Pons (tissue), 1 donor: ENCODE results near the gene NUP43.
"Not testable (repeated sequence)": the region's sequence is repeated elsewhere in the genome, so short reads cannot be mapped to it uniquely, and the experiment has no call there.

Source experiments
- DNase-seq: peaks from one replicate; pipeline ENCODE4 v3.0.0-alpha.2; 2016; ENCODE audit warnings: low spot score

NUP43 gene

DNA sequence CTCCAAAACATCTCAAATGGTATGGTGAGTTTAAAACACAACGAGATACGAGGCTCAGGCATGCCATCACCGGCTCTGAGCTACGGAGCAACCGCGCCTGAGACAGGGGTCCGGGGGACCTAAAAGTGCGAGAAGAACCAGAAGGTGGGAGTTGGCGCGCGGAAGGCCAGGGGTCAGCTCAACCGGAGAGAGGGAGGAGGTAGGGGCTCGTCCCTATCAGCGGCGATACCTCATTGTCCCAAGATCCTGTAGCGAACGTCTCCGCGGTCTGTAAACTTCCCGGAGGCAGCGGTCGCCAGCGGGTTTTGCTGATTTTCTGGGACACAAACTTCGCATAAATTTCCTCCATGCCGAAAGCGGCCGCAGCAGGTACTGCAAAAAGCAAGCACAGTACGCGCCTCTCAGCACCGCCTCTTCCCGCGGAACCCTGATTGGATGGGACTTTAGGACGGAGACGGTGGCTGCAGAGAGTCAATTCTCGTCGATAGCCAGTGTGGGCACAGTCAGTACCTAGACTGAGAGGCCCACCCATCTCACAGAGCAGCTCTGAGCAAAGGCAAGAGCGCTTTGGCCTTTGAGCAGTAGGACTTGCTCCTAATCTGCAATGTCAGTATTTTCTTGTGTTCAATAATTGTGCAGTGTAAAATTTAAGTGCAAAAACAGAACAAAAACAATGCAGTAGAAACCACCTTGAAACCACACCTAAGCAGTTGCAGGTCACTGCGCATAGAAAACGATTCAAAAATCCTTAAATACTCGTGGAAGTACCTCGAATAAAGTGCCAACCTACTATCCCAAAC, at the start of gene NUP43:
NUP43 (minus strand) TSS at position 383 of the 800 bp plus-strand sequence; CDS start at position 349, 34 bp downstream.
- peak; percentile 90 for DNase-seq

DNA sequence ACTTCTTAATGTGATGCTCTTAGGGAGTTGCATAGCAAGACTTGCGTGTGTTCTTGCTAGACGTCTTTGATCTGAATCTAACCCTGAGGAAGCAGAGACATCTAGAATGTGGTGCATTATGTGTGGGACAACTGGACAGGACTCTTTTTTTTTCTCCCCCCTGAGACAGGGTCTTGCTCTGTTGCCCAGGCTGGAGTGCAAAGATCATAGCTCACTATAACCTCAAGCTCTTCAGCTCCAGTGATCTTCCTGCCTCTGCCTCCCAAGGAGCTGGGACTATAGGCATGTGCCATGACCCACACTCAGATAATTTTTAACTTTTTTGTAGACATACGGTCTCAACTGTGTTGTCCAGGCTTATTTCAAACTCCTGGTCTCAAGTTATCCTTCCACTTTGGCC, 37.2 kb upstream of the NUP43 start:
- DNase-seq = no peak

DNA sequence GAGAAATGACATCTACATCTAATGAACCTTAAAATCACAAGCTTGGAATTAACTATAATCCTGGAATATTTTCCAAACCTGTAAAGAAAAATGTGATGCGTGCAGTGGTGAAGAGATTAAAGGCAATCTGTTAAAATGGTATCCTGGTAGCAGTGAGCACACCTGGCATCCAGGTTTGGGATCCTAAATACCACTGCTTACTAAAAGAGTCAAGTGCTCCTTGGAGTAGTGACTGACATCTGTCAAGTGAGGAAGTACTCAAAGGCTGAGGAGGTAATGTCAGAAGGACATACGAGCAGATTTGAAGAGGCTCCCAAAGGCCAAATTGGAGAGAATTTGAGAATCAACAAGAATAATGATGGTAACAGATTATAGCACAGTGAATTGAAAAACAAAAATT, 36.0 kb upstream of the NUP43 start:
- DNase-seq = no peak

- DNase-seq = no peak
These were observed 35.4 kb upstream of the NUP43 start for GRCh38 chr6:149781715-149782114.

DNA sequence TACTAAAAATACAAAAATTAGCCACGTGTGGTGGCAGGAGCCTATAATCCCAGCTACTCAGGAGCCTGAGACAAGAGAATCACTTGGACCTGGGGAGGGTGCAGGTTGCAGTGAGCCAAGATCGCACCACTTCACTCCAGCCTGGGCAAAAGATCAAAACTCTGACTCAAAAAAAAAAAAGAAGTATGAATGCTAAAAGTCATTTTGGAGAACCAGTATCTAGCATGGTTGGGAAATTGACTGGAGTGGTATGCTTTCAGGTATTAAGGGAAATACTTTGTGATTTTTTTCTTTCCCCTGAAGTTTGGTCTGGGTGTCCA, 33.3 kb upstream of the NUP43 start:
- DNase-seq = no peak

DNA sequence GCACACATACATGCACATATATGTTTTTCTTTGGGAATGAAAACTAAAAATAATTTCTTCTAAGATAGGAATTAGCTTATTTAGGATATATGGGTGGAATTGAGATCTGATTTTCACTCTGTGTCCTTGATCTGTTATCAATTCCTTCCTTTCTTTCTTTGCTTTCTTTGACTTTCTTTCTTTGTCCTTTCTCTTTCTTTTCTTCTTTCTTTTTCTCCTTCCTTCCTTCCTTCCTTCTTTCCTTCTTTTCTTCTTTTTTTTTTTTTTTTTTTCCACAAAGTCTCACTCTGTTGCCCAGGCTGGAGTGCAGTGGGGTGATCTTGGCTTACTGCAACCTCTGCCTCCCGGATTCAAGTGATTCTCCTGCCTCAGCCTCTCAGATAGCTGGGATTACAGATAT, 31.3 kb upstream of the NUP43 start:
- no peak for DNase-seq

- no peak for DNase-seq
These were observed 25.6 kb upstream of the NUP43 start for GRCh38 chr6:149771925-149772324.

GRCh38 chr6:149771185-149771584, 24.9 kb upstream of the NUP43 start:
- DNase-seq = no peak

- no peak for DNase-seq
These were observed 23.3 kb upstream of the NUP43 start for GRCh38 chr6:149769676-149770075.

DNA sequence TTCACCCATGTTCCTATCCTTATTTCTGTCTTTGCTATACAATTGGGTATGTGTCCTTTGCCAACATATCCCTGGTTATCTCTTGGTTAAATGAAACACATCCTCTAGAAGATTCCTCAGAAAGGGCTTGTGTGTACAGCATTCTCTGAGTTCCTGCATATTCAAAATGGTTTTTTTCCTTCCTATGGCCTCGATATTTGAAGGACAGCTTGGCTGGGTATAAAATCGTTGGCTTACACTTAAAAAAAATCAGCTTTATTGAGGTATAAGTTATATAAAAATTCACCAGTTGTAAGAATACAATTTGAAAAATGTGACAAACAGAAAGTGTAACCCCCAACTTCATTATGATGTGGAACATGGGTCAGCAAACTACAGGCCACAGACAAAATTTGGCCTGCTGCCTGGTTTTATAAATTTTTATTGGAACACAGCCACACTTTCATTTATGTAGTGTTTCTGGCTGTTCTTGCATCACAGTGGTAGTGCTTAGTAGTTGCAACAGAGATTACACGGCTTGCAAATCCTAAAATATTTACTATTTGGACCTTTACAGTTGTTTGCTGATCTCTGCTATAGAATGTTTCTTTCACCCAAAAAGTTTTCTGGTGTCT, 19.9 kb upstream of the NUP43 start:
- DNase-seq = no peak

GRCh38 chr6:149763866-149764265, 17.5 kb upstream of the NUP43 start:
- no peak for DNase-seq

DNA sequence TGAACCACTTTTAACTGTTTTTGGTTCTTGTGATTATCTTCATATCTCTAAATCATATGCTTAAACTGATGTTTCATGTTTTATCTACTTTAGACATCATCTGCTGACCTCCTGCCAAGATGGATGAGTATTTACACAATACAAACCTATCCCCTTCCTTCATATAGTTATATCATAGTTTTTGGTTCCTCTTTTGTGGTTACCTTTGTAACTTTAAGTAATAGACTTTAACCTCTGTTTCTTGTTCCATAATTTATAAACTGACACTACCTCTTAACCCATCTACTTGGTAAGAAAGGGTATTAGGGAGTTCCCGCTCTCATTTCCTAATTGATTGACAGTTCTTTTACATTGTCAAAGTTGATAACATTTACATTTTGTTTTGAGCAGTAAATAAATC, 15.1 kb upstream of the NUP43 start:
- no peak for DNase-seq

DNA sequence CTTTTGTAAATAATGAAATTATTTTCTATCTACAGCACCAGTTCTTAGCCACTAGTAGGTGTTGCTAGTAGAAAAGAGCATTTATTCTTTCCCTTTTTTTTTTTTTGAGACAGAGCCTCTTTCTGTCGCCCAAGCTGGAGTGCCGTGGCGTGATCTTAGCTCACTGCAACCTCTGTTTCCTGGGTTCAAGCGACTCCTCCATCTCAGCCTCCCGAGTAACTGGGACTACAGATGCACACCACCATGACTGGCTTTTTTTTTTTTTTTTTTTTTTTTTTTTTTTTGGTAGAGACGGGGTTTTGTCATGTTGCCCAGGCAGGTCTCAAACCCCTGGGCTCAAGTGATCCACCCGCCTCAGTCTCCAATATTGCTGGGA, 9.9 kb upstream of the NUP43 start:
- no peak for DNase-seq

GRCh38 chr6:149755300-149756260, 9.3 kb upstream of the NUP43 start:
- DNase-seq = peak; percentile 84

DNA sequence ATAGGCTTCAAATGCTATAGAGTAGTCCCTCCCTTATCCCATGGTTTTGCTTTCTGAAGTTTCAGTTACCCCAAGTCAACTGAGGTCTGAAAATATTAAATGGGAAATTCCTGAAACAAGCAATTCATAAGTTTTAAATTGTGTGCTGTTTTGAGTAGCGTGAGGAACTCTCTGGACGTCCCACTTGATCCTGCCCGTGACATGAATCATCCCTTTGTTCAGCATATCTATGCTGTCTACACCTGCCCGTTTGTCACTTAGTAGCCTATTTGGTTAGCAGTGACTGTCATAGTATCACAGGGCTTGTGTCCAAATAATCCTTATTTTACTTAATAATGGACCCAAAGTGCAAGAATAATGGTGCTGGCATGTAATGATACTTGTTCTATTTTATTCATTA, 8.2 kb upstream of the NUP43 start:
- peak; percentile 32 for DNase-seq

DNA sequence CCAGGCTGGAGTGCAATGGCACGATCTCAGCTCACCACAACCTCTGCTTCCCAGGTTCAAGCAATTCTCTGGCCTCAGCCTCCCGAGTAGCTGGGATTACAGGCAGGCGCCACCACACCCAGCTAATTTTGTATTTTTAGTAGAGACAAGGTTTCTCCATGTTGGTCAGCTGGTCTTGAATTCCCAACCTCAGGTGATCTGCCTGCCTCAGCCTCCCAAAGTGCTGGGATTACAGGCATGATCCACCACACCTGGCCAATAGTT, 7.0 kb upstream of the NUP43 start:
- not testable (repeated sequence) for DNase-seq

DNA sequence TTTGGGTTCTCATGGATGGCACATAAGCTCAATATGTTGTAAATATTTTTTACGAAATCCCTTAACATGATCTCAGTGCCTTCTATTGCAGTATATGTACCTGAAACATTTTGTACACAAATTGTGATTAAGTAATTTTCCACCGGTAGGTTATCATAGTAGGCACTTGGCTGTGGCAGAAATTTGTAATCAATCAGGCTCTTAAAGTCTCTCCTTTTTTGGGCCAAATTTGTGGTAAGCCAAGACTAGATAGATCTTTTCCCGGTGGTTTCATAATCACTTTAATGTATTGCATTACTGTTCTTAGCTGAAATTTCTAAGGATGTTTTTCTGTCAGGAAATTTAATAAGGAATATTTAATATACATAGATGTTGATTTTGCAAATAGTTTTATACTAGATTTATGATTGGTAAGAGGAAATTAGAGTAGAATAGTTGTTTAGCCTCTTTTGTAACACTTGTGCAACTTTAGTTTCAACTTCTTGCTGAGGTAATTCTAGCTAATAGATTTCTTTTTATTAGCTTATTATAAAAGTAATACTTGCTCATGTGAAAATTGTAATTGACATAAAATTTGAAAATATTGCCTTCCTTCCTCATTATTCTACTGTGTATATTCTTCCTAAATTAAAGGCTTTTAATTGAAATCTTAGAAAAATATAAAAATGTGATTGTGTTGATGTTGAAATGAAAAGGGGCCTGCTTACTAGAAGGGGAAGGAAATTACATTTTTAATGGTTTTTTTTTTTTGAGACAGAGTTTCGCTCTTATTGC, 6.5 kb upstream of the NUP43 start:
- DNase-seq = no peak

DNA sequence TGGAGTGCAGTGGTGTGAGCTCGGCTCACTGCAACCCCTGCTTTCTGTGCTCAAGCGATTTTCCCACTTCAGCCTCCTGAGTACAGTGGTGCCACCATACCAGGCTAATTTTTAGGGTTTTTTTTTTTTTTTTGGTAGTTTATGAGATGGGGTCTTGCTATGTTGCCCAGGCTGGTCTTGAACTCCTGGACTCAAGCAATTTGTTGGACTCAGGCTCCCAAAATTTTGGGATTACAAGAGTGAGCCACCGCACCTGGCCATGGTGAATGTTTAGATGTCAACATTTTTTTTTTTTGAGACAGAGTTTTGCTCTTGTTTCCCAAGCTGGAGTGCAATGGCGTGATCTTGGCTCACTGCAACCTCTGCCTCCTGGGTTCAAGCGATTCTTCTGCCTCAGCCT, 5.6 kb upstream of the NUP43 start:
- not testable (repeated sequence) for DNase-seq

- DNase-seq = no peak
These were observed 4.9 kb upstream of the NUP43 start for GRCh38 chr6:149751239-149751638.

- DNase-seq = no peak
These were observed 3.8 kb upstream of the NUP43 start for GRCh38 chr6:149750136-149750609.

GRCh38 chr6:149749594-149750135, 3.3 kb upstream of the NUP43 start, which contains the start of gene PCMT1:
TSS of gene PCMT1 (plus strand) at chr6:149749741. CDS start at chr6:149749902, 161 bp downstream.
- DNase-seq = peak; percentile 85
